Activated gamma-delta T cell treated with Interleukin-2 at 50 U/mL for 16 hours (primary cell): ENCODE results near the gene OR4C5.
"Not testable (repeated sequence)": the region's sequence is repeated elsewhere in the genome, so short reads cannot be mapped to it uniquely, and the experiment has no call there.

Experiments
- DNase-seq: peaks from one replicate; pipeline ENCODE4 v3.0.0-alpha.2; 2020

OR4C5 gene

DNA sequence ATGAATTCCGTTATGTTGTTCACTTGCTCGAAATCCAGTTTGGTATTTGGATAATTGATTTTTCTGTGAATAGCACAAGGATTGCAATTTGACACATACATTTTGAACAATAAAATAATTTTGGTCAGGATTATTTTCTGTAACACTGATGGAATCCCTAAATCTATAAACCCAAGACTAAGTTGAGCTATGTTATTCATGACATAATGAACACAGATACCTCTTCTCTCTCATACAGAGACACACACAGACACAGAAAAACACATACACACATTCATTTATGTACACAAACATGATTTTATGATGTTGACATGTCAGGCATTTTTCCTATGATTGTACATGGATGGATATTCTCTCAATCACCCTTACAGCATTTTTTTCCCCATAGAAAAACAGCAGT lies at the start of gene OR4C5:
TSS of gene OR4C5 (minus strand) at position 101 of the 400 bp plus-strand sequence. CDS start at position 101, 0 bp downstream.
- no peak for DNase-seq

- DNase-seq: no peak
Observed at GRCh38 chr11:48384670-48385069, 18.4 kb upstream of the OR4C5 start.

- DNase-seq: not testable (repeated sequence)
Observed at GRCh38 chr11:48384151-48384550, 17.9 kb upstream of the OR4C5 start.

GRCh38 chr11:48361289-48361688 lies 5.0 kb downstream of the OR4C5 start:
- DNase-seq: not testable (repeated sequence)

DNA sequence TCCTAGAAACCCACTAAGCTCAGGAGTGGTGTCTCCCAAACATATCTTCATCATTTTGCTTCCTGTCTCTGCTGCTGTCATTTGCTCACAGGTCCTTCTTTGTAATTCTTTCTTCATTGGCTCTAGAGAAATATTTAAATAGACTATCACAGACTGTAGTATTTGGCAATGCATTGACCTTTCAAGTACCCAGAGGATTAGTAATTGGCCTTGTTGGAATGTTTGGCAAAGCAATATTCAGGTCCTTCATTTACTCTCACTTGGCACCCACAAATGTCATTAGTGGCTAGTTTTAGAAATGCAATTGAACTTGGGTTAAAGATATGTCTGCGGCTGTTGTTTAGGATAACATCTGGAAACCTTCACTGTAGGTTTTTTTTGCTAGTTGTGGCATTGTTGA lies 11.6 kb downstream of the OR4C5 start:
- no peak for DNase-seq

DNA sequence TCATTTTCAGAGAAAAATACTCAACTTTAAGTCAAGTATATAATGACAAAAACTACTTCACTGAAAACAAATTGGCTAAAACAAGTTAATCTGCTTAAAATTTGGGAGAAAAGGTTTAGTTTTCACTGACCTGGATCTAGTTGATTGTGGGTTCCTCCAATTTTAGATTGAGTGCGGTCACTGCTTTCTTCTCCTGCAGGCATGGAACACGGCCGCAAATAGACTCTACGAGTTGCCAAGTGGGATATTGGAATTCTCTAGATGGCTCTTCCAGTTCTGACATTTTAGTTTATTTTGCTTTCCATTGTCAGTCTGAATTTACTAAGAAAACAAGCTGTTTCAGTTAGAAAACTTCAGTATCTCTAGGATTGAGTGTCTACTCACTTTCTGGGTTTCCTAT lies 12.3 kb downstream of the OR4C5 start:
- DNase-seq: no peak

GRCh38 chr11:48346286-48346685 lies 20.0 kb downstream of the OR4C5 start:
- not testable (repeated sequence) for DNase-seq

GRCh38 chr11:48342505-48342904 lies 23.8 kb downstream of the OR4C5 start:
- not testable (repeated sequence) for DNase-seq

- no peak for DNase-seq
Observed at GRCh38 chr11:48341466-48341865, 24.8 kb downstream of the OR4C5 start.

GRCh38 chr11:48324620-48325019 lies 41.6 kb downstream of the OR4C5 start, which contains the start of gene OR4C3:
Gene OR4C3, plus strand, starts transcription at chr11:48324920. Its CDS starts 102 bp downstream, at chr11:48325022.
- not testable (repeated sequence) for DNase-seq

- DNase-seq: not testable (repeated sequence)
Observed at GRCh38 chr11:48319813-48320212, 46.5 kb downstream of the OR4C5 start.
